HG02852 (cell line): Measurements from ENCODE around the gene ARHGAP32.
"Not testable (repeated sequence)": the region's sequence is repeated elsewhere in the genome, so short reads cannot be mapped to it uniquely, and the experiment has no call there.

Source experiments
- ATAC-seq: cut with Tn5 transposase; IDR thresholded peaks from one replicate; pipeline ENCODE4 v1.9.1; 2021; ENCODE audit warnings: mild to moderate bottlenecking, moderate library complexity; ENCODE audit not compliant: unreplicated experiment

Gene ARHGAP32

DNA sequence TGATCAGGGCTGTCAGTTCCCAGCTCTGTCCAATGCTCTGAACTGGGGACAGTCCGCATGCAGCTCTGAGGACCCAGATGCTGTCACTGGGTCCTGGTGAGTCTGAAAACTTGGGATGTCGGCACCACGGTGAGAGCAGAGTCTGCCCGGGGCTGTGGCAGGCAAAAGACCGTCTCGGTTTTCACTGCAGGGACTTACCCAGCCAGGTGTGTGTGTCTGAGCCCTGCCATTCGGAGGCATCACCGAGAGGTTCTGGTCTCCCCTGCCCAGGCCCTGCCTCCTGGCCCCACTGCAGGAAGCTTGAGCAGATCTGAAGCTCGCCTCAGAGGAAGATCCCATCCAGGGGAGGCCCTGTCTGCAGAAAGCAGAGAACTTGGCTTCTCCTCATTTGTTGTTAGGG is 254.6 kb downstream of the ARHGAP32 start:
- no peak for ATAC-seq

DNA sequence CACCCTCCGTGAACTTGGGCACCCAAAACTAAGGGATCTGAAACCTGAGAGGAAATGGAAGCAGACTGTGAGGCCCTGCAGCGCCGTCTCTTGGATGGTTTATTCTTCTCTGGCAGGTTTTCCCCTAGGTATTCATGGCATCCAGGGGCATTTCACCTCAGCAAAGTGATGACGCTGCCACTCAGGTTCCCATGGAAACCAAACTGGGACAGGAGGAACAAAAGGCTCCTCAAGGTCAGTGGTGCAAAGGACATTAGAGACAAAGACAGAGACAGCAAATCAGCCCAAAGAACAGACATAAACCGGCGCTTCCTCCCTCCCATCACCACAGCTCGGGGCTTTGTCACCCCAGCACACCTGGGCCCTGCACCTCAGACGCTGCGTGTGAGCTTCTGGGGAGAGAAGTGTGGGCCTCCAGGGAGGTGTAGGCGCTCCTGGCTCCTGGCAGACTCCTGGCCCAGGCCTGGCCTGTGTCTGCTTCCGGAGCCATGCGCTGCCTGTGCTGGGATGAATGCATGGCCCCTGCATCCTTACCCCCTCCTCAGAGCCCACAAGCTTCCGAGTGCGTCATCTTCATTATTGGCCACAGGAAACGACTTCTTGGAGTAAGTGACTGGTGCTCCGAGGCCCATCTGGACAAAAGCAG is 255.4 kb downstream of the ARHGAP32 start:
- no peak for ATAC-seq

DNA sequence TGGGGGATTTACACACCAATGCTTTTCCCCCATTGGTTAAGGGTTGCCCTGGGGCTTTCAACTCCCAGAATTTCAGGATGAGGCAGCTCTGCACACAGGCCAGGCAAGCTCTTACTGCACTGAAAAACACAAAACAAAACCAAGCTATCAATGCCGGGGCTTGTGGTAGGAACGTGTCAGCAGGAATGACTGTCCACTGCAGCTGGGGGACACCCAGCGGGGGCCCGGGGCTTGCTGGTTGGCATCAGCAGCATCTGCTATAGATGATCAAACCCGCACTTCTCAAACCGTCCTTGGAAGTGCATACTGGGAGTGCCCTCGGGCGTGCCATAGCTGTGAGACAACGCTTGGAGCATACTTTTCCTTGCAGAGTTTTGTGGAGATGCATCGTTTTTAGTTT is 257.2 kb downstream of the ARHGAP32 start:
- no peak for ATAC-seq

DNA sequence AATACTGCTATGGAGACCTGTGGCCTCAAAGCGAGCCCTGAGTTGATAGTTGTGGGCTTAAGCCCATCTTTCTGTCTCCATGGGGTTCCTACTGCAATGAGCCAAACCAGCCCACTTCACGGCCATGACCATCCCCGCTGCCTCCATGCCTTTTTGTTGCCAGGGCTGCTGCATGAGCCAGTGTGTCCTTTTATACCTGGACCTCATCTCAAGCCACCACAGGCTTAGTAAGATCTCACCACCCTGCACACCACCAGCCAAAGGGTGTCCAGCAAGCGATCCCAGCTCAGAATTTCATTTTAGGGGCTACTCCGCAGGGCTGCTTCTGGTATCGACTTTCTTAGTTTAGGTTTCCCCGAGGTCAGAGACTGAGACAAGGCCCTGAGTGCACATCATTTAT is 257.8 kb downstream of the ARHGAP32 start:
- ATAC-seq = no peak

DNA sequence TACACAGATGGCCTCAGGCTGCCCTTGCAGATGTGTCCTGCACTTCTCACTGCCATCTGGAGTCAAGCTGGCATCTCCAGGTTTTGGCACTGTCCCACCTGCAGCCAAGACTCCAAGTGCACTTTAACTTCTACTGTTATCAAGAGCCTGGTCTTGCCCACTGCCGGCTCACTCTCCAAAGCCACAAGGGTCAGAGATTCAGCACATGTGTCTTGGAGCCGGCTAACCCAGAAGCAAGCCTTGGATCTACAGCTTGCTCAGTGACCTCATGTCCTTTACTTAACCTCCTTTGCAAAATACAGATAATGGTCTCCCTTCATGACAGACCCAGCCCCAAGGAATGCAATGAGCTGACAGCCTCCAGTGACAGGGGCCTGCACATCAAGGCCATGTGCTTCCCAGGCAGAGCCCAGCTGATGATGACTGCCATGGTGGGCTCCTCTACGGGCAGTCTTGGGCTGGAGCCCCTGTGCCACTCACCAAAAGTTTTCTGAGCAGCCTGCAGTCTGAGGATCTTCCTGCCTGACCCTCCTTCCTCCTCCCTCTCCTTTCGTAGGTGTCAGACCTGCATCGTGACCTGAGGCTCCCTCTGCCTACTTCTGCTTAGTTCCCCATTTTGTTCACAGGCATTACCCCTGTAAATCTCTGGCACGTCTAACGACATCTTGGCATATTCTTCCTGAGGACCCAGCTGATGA is 258.5 kb downstream of the ARHGAP32 start:
- no peak for ATAC-seq

DNA sequence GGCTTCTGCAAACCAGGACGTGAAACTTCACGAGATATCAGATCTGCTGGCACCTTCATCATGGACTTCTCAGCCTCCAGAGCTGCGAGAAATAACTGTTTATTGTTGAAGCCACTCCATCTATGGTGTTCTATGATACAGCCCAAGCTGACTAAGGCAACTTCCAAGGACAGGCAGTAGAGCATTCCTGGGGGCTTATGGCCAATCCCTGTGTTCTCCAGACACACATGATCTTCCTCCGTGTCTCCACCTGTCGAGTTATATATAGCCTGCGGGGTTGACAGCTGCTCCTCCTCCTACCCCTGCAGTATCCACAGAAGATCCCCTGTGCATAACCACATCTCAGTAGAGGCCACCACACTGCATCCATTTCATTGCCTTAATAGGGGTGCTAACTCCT is 260.5 kb downstream of the ARHGAP32 start:
- ATAC-seq = no peak

DNA sequence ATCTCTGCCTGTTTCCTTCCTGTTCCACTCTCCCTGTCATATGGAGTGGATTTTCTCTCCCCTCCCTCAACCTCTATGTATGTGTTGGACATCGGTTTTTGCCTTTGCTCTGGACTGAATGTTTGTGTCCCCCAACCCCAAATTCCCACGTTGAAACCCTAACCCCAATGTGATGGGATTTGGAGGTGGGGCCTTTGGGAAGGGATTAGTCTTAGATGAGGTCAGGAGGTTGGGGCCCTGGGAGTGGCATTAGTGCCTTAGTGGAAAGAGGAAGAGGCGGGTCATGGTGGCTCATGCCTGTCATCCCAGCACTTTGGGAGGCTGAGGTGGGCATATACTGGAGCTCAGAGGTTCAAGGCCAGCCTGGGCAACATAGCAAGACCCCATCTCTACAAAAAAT is 261.1 kb downstream of the ARHGAP32 start:
- no peak for ATAC-seq

DNA sequence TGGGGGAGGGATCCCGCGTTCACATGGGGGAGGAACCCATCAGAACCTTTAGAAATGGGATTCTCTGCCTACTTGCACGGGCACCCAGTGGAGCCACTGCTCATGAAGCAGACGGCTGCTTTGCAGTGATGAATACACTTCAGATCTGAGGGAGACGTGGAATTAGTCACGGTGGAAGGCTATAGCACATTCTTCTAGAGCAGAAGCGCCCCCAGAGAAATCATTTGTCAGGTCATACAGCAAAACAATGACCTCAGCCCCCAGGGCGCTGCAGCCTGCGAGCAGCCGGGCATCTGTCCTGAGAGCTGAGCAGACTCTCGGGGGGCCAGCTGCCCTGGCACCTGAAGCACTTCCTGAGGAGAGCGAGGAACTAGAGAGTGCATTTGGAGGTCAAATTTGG is 262.1 kb downstream of the ARHGAP32 start:
- no peak for ATAC-seq

DNA sequence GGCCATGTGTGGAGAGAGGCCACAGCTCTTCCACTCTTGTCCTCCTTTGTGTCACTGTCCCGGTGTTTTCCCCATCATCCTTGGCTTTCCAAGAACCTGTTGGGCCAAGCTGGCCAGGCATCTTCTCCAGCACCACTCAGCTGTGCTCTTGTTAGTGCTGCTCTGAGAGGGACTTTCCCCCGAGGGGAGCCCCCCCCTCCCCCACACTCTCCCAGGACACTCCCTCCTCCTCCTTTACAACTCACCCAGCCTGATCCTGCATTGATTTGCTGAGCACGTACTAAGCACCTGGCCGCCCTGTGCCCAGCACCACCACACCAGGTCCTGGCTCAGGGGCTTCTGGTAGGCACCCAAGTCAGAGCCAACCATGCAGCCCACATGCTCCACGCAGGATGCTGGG is 262.7 kb downstream of the ARHGAP32 start:
- ATAC-seq = no peak

DNA sequence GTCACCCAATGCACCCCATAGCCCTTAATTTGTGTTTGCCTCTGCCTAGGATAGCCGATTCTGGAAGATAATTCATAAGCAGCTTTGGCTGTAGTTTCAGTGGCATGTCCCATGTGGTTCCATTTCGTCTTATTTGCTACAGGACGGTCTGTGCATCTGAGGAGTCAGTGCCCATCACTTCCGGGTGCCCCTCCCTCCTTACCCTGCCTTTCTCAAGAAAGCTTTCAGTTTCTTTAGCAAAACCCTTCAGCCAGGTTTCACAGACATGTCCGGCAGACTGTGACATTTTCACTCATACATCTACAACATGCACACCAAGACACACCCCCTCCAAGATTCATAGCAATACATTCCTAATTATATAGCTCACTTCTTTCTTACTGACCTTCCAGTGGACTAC is 263.7 kb downstream of the ARHGAP32 start:
- peak; percentile 93 for ATAC-seq

DNA sequence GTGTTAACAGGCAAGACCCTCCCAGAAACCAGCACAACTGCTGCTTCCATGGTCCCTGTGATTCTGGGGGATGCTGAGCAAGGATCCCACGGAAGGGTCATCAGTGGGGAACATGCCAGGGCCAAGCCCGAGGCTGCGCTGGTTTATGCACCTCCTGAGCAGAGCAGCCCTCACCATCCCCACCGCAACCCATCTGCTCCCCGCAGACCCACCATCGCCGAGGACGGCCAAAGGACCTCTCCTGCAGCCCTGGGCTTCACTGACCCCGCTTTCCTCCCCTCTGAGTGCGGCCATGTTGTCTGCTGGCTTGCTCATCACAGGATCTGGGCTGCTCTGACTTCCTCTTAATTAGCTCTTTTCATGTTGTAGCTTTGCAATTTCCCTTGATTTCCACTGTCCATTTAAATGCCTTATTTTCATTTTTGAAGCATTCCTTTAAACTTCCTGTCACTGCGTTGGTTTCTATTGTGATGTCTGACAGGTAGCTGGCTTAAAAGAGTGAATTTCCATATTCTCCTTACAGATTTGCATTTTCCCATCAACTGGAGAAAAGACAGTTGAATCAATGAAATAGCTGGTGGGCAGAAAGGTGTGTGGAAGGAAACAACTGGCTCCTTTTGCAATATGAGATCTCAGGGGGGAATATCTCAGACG is 264.3 kb downstream of the ARHGAP32 start:
- ATAC-seq = no peak

DNA sequence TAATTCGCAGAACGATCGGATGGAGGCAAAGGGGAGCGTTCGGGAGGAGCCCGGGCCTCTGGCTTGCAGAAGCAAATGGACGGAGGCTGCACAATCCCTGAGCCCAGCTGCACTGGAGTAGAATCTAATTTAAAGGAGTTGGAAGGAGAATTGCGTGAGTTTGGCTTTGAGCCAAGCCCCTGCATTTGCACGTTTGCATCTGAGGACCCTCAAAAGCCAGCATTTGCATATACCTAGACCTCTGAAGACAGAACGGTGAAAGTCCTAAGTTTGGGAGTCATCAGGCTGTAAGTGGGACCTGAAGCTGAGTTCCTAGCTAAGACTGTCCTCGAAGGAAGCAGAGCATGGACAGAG is 265.0 kb downstream of the ARHGAP32 start:
- ATAC-seq = no peak

DNA sequence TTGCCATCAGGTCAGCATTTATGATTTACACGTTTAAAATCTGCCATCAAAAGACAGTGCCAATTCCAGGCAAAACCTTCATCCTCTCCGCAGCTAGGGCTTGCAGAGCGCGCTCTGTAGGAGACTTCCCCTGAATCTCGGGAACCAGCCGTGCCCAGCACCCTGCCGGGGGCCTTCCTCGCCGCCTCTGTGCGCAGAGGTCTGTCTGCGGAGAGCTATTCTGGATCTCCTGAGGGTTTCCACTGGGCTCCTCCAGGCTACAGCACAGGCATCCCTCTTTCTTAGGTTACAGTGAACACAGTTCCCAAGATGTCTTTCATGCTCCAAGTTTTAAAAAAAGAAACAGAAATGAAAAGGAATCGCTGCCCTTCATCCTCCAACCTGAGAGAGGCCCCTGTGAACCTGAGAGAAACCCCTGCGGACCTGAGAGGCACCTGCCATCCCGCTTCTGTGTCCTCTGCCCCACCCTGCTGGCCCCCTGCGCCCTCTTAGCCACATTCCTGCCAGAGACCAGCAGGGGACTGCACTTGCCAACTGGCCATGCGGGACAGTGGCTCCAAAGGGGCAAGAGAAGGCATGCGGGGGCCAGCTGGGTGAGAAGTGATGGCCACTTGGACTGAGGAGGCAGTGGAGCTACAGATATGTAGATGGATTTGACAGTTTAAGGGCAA is 265.6 kb downstream of the ARHGAP32 start:
- no peak for ATAC-seq

DNA sequence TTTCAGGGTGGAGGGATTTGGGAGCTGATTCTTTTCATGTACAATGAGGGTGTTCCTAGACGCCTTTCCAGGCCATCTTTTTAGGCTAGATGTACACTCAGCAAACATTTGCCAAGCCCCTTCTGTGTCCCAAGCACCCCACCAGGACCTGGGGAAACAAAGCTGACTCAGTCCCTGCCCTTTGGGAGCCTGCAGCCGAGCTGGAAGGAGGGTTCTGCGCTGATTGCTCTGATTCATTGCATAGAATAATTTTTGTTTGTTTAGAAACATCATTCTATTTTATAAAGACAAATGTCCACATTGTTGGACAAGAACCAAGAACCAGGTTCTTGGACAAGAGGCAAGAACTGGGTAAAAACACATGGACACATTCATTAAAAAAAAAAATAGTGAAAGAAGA is 266.1 kb downstream of the ARHGAP32 start:
- no peak for ATAC-seq

DNA sequence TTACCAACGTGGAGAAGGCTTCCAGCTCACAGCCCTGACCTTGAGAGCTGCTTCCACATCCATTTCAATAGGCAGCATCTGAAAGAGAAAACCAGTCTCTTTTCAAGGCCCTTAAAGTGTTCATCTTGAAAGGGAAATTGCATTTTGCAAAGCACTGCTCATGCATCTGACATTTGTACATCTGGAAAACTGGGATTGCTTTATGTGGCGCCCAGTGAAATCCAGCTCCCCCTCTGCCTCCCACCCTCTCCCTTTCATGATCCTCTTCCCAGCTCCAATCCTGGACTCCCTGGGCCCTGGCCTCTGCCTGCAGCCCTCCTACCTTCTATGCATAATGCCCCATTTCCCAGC is 266.9 kb downstream of the ARHGAP32 start:
- no peak for ATAC-seq

DNA sequence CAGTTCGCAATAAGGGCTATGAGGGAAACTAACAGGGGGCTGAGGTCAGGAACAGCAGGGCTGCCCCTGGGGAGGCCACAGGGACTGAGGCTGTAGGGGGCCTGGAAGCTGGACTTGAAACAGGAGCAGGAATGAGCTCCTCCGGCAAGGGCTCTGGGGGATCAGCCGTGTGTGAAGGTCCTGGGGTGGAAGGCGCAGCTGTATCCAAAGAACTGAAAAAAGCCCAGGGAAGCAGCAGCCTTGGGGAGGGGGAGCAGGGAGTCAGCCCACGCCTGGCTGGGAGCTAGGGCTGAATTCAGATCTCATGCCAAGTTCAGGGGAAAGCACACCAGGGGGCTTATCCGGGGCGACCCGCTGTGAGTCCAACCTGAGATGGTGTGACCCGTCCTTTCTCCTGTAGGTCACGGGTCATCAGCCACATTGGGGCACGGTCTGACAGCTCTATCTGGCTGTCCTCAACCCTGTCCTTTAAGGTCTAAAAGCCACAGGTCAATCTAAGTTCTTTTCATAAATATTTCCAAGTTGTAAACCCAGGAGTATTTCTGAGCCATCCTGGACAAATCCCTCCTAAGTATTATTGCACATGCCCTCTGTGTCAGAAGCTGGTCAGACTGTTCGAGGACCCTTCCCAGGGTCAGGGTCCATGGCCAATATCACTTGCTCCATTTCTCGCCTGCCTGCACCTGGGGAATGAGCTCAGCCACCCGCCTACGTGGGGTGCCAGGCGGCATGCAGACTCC is 267.4 kb downstream of the ARHGAP32 start:
- no peak for ATAC-seq

DNA sequence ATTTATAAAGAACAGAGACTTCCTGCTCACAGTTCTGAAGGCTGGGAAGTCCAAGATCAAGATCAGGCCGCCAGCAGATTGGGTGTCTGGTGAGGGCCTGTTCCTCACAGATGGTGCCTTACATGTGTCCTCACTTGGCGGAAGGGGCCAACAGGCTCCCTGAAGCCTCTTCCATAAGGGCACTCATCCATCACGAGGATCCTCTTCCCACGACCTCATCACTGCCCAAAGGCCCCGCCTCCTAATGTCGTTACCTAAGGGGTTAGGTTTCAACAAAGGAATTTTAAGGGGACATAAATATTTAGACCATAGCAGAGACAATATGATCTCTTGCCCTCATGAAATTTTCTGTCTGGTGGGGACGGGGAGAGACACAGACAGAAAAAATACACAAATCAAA is 268.0 kb downstream of the ARHGAP32 start:
- no peak for ATAC-seq

DNA sequence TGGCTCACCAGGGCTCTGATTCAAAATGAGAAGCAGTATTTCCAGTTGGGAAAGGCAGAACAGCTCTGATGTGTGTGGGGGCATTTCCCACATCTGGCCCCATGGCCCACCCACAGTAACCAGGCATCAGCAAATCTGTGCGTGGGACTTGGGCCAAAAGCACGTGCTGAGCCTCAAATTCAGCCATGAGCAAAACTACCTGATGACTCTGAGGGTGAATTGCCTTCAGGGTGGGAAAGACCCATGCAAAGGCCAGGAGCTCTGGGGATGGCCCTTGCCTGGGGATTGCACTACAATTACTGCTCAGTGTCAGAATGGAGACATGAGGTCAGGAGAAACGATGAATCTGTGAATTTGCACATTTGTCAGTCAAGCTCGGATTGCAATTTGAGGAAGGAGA is 270.3 kb downstream of the ARHGAP32 start:
- ATAC-seq = no peak

DNA sequence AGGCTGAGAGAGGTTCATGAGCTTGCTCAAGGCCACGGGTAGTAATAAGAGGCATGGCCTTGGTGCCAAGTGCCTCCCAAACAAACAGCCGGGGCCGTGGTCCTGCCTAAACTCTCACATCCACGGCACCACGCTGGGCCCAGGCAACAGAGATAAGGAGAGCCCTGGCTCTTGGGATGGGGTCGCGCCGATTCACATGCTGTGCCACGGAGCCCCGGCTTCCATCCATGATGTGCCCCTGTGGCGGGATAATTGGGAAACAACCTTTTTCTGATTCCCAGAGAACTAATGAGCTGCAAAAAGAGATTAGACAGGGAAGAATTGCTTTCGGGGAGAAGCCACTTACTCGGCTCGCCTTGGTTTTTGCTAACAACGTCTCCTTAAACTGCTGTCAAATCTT is 271.5 kb downstream of the ARHGAP32 start:
- no peak for ATAC-seq

DNA sequence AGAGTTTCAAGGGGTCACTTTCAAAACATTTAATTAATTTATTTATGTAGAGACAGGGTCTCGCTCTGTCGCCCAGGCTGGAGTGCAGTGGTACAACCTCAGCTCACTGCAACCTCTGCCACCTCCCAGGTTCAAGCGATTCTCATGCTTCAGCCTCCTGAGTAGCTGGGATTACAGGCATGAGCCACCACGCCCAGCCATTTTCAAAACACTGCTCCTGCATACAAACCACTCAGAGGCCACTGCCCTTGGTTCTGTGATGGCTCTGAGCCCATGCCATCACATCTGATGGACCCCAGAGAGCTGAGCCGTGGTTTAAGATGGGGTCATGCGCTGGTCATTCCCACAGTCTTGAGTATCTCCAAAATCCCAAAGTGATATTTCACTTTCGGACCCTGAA is 272.5 kb downstream of the ARHGAP32 start:
- not testable (repeated sequence) for ATAC-seq

DNA sequence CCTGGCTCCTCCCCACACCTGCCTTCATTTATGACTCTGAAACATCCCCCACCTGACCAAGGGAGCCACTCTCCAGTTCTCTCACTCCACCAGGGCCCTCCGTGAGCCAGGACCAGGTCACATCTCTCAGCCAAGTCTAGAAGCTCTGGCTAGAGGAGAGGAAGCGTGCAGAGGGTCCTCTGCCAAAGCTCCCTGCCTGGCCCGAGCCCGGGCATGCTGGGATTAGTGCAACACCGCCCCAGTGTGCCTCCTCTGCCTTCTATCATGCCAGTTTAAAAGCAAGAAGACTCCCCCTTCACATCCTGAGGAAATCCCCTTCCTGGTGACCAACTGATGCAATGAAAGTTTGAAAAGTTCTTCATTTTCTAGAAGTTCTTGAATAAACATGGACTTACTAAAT is 272.9 kb downstream of the ARHGAP32 start:
- no peak for ATAC-seq
